ENCODE results near the gene TENM4. TPM values are rescaled to one million over a fixed set of nuclear protein-coding genes. Genes with fewer than 3 reads are reported as not detected.

The TENM4 gene
- total RNA-seq, 4 donors from 2014 or later = 5.5 to 12.3 (median 8.9) TPM

GRCh38 chr11:78711735-78712134 is 729.1 kb downstream of the TENM4 start:
- WGBS, 2 donors (ENCODE audit: low coverage in 1 of 2) = 97 to 100% methylated on average over 2 to 3 of the region's 3 CpGs
- H3K4me1 ChIP-seq = no peaks in the 10 kb centered on the region
- TF ChIP-seq EP300 (IDR thresholded peaks at IDR 0.05) (no peak), POLR2AphosphoS5 (IDR thresholded peaks at IDR 0.05) (no peak), CTCF (IDR thresholded peaks at IDR 0.05) (no peak), POLR2A (IDR thresholded peaks at IDR 0.05) (no peak)
- no peak overlapping the region for H3K4me3 ChIP-seq
- H3K27me3 ChIP-seq = no peaks in the 10 kb centered on the region
- H3K36me3 ChIP-seq = peaks cover 0 to 5% of the 10 kb centered on the region in 2 donors
- ATAC-seq = no peak
- H3K27ac ChIP-seq = no peak overlapping the region
- no peaks in the 10 kb centered on the region for H3K9me3 ChIP-seq

- no peak for TF ChIP-seq POLR2AphosphoS5 (IDR thresholded peaks at IDR 0.05)
- TF ChIP-seq EP300 (IDR thresholded peaks at IDR 0.05) = no peak
- no peak for TF ChIP-seq POLR2A (IDR thresholded peaks at IDR 0.05)
- TF ChIP-seq CTCF (IDR thresholded peaks at IDR 0.05) = no peak
- no peak overlapping the region for H3K4me3 ChIP-seq
- H3K36me3 ChIP-seq = peaks cover 0 to 5% of the 10 kb centered on the region in 2 donors
- H3K9me3 ChIP-seq = no peaks in the 10 kb centered on the region
- no peak overlapping the region for H3K27ac ChIP-seq
- ATAC-seq = no peak
- no peaks in the 10 kb centered on the region for H3K27me3 ChIP-seq
- 65 to 68% methylated on average over 3 to 4 of the region's 4 CpGs for WGBS, 2 donors (ENCODE audit: low coverage in 1 of 2)
- no peaks in the 10 kb centered on the region for H3K4me1 ChIP-seq
Measured at GRCh38 chr11:78710417-78710816, 730.4 kb downstream of the TENM4 start.

- H3K4me1 ChIP-seq = no peaks in the 10 kb centered on the region
- H3K4me3 ChIP-seq = no peak overlapping the region
- TF ChIP-seq POLR2A (IDR thresholded peaks at IDR 0.05) (no peak), POLR2AphosphoS5 (IDR thresholded peaks at IDR 0.05) (no peak), CTCF (IDR thresholded peaks at IDR 0.05) (no peak), EP300 (IDR thresholded peaks at IDR 0.05) (no peak)
- 100% methylated on average over 4 of the region's 6 CpGs; no CpG with 5 or more reads in 1 of the 2 donors for WGBS, 2 donors (ENCODE audit: low coverage in 1 of 2)
- no peaks in the 10 kb centered on the region for H3K27me3 ChIP-seq
- no peaks in the 10 kb centered on the region for H3K9me3 ChIP-seq
- H3K27ac ChIP-seq = no peak overlapping the region
- ATAC-seq = no peak
- peaks cover 0 to 5% of the 10 kb centered on the region in 2 donors for H3K36me3 ChIP-seq
Measured at GRCh38 chr11:78708388-78708787, 732.4 kb downstream of the TENM4 start.

GRCh38 chr11:78706551-78706950 is 734.3 kb downstream of the TENM4 start:
- WGBS, 2 donors (ENCODE audit: low coverage in 1 of 2) = 74% methylated on average over 5 of the region's 6 CpGs; no CpG with 5 or more reads in 1 of the 2 donors
- ATAC-seq = no peak
- H3K4me1 ChIP-seq = no peaks in the 10 kb centered on the region

More at GRCh38 chr11:78706551-78706950, 734.3 kb downstream of the TENM4 start:
- no peaks in the 10 kb centered on the region for H3K27me3 ChIP-seq
- H3K4me3 ChIP-seq = no peak overlapping the region
- TF ChIP-seq EP300 (IDR thresholded peaks at IDR 0.05) (no peak), CTCF (IDR thresholded peaks at IDR 0.05) (no peak), POLR2AphosphoS5 (IDR thresholded peaks at IDR 0.05) (no peak), POLR2A (IDR thresholded peaks at IDR 0.05) (no peak)
- no peaks in the 10 kb centered on the region for H3K9me3 ChIP-seq
- no peak overlapping the region for H3K27ac ChIP-seq
- peaks cover 0 to 5% of the 10 kb centered on the region in 2 donors for H3K36me3 ChIP-seq
